Activated CD4-positive, CD25-positive, alpha-beta regulatory T cell (primary cell): ENCODE results near the gene TLR6.

Experiments used
- DNase-seq, 4 experiments: peaks; one replicate each; lab custom pipeline; 2025; lab: John Stamatoyannopoulos, UW

TLR6 gene, protein sequence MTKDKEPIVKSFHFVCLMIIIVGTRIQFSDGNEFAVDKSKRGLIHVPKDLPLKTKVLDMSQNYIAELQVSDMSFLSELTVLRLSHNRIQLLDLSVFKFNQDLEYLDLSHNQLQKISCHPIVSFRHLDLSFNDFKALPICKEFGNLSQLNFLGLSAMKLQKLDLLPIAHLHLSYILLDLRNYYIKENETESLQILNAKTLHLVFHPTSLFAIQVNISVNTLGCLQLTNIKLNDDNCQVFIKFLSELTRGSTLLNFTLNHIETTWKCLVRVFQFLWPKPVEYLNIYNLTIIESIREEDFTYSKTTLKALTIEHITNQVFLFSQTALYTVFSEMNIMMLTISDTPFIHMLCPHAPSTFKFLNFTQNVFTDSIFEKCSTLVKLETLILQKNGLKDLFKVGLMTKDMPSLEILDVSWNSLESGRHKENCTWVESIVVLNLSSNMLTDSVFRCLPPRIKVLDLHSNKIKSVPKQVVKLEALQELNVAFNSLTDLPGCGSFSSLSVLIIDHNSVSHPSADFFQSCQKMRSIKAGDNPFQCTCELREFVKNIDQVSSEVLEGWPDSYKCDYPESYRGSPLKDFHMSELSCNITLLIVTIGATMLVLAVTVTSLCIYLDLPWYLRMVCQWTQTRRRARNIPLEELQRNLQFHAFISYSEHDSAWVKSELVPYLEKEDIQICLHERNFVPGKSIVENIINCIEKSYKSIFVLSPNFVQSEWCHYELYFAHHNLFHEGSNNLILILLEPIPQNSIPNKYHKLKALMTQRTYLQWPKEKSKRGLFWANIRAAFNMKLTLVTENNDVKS

DNA sequence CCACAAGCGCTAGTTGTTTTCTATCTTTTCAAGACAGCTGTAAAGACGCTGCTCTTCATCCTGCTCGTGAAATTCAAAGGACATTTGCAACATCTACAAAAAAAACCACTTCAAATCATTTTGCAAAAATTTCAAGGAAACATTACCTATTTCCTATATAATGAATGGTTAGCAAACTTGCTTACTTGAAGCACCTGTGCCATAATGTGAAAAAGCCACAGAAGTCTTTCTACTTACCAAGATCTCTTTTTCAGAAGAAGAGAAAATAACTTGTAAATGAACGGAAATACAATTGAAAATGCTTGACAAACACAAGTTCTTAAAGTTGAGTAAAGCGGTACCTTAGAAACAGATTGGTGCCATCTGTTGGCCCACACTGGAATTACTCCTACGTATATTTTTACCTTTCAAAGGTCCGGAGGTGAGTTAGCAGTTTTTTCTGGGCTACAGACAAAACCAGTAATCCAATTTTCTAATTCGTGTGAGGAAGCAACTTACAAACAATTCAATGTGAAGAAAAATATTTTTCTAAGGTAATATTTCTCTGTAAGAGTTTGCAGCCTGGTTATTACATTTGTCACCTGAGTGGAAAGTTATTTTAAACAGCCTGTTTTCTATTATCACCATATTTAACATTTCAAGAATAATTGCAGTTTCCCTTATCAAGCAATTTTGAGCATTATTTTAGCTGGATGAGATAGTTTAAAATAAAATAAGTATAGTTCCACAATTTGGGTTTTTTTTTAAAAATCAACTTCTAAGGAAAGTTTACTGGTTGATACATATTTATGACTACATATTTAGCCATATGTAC, at the start of gene TLR6:
TLR6 (minus strand) TSS at position 294 of the 814 bp plus-strand sequence. CDS start 27,344 bp downstream, outside the sequence.
- DNase-seq: peak in 3 of 4 experiments; percentile 34 to 62 (median 34)

DNA sequence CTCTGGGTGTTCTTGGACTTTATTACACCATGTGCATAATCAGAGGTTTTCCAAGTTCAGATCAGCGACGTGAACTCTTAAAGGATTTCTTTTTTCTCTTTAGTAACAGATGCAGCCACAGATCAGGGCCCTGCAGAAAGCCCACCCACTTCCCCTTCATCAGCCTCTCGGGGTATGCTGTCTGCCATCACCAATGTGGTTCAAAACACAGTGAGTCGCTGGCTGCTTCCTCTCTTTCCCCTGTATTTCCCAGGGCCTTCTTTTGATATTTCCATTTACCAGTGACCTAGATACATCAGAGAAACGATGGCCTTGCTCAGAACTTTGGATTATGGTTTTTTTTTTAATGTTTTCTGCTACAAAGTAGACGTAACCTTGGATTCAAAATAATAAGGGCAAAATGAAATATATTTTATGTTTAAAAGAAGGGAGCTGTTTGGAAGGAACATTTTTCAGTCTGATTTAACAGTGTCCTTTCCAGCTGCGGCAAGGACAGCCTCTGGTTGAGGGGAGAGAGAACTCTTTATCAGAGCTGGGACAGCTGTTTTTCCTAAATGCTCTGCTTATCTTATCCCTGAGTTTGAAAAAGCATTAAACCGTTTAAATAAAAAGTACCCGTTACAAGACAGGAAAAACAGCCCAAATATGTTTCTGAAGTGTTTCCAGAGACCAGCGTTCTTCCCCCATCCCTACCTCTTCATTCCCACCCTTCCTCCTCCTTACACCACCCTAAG, 49.2 kb upstream of the TLR6 start:
- DNase-seq: no peak

DNA sequence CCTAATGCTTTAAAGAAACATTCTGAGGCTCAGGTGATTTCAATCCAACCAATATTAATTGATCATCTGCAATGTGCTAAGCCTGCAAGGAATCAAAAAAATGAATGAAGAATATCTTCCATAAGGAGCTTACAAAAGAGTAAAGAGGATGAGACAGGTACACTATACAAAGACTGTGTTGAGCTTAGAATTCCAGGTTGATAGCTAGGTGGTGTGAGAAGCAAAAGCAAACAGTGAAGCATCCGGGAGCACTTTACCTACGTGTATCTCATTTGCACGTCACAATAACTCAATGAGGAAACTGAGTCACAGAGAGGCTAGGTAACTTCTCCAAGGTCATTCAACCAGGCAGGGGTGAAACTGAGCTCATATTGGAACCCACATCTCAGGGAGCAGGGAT, 48.1 kb upstream of the TLR6 start:
- DNase-seq: no peak

DNA sequence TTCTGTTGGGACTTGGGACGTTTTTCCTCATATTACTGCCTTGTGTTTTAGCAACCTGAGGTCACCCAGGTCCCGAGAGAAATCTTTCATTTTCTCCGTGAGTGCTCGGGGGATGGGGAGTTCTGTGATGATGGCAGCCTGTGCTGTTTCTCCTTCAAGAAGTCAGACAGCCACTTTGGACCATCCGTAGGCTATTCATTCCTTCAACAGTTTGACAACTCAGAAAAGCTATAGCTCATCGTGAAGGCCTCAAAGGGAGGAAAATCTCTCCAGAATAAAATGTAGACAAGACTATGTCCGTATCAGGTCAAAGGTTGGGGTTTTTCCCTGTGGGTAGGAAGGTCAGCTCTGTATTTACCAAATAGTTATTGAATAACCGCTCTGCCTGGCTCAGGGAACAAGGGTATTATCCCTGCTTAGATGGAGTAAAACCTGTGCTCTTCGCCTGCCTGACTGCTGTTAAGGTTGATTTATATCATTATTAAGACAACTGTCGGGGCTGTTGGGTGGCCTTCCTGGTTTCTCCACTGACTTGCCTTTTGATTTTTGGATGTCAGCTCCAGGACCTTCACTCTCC, 47.6 kb upstream of the TLR6 start:
- DNase-seq: no peak

DNA sequence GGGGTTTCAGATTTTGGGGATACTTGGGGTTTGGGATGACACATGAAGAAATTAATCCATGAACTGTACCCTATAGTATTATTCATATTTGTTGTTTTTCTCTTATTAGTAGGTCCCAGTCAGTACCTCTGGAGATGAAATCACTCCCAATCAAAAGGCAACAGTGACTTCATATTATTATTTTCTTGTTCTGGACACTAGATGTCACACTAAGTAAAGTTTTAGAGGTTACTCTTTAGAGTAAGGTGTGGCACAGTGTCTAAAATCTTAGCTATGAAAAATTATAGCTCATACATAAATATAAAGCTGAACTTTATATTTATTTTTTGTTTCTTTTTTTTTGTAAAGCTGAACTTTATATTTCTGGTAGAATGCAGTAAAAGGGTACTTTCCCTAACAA, 46.1 kb upstream of the TLR6 start:
- no peak for DNase-seq

DNA sequence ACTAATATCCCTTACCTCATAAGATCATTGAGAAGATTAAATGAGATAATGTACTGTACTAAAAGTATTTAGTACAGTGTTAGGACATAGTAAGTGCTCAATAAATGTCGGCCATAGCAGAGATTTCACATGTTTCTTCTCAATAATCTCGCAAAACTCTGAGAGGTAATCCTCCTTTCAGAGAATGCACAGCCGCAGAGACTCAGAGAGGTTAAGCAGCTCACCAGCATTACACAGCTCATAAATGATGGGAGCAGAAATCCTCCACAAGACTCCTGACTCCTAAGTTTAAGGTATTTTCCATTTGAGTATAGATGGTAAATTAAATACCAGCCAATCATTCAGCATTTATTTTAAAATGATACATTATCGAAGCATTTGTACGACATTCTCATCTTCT, 45.6 kb upstream of the TLR6 start:
- DNase-seq: no peak

DNA sequence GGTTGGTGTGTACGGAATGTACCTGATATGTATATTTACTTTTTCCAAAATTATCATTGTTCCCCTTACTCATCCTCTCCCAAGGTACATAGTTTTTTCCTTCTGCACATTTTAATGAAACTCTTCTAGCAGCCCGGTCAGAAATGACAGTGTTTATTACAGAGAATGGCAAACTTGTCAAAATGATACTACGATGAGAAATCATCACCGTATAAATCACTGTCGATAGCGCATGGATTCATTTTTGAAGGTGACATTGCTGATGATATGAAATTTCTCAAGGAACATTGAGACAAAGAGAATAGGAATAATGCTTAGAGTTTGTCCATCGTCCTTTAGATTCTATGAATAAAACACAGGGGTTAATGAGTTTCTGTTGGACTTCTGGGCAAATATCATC, 41.6 kb upstream of the TLR6 start:
- DNase-seq: no peak

DNA sequence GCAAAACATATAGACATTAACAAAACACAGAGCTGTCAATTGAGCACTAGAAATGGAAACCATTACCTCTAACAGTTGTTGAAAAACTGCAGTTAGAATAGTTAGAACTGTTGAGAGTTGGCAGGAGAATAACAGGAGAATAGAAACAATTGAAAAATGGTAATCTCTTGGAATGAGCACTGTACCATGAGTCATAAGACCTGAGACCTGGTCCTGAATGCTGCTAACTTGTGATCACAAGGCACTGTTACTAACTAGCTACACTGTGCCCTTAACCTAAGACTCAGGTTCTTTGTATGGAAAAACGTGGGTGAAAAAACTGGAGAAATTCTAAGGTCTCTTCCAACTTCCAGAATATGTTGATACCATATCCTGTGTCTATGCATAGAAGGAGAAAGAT, 40.3 kb upstream of the TLR6 start:
- DNase-seq: no peak

DNA sequence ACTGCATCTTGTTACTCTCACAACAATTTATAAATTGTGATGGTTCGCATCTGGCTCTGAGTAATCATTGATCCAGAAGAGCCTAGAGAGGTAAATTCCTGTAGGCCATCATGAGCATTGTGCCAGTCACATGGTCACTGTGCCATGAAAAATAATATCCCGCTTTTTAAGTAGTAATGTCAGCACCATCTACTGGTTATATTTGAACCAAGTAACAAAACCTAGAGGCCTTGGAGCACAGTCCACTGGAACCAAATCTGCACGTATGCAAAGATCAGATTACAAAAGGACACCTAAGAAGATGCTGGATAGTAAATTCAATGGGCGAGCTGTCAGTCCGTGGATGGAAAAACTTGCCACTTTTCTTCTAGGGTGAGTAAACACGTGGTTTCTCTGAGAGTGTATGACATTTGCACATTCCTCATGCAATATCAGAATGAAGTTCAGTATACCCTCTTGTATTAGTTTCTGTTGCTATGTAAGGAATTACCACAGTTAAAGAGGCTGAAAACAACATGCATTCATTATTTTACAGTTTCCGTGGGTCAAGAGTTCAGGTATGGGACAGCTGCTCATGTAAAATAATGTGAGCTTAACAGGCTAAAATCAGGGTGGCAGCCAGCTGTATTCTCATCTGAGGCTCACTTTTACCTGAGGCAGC, 37.8 kb upstream of the TLR6 start:
- DNase-seq: no peak

DNA sequence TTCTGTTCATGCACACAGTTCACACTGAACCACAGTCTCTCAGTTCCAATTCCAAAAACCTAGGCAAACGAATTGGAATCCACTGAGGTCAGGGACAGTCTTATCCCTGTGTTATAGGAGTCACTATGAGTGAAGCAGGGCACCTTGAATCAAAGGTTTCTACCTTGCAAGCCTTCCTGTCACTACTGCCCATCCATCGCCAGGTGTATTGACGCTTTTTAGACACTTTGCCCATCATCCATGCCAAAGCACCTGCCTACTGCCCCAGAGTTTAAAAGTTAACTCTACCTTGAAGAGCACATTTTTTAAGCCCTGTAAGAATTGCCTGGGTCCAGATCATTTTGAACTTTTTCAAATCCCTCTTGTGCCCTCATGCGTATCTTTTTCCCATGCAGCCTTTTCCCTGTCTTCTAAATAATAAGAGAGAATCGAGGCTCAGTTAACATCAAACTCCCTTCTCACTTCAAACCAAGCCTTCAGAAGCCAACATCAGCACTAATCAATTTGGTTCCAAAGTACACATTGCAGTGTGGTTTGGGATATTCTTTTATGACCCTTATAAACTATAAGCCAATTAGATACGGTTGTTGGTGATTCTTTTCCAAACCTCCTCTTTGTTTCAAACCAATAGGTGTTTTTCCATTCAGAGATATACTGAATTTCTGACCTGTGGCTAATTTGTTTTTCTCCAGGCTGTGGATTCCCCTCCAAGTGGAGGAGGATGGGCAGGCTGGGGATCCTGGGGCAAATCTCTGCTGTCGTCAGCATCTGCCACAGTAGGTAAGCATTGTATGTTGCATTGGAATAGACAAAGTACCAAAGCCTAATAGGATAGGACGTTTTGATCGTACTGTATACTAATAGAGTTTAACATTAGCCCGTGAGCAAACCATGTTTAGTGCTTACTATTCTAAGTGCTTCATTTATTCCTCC, 34.7 kb upstream of the TLR6 start:
- no peak for DNase-seq

DNA sequence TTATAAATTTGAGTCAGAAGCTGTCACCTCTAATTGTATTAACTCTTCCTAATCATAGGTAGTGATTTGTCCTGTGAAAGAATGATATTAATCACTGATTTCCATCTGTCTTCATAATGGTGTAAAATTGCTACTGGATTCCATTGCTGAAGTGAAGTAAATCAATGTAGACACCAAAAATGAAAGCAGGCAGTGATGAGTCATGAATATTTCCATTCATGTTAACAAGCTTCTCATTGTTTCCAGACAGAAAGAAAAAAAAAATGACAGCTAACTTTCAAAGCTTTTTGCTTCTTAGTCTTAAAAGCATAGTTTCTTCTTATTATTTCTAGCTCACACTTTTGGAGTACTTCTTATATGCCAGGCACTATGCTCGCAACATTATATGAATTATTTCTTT, 32.5 kb upstream of the TLR6 start:
- no peak for DNase-seq

DNA sequence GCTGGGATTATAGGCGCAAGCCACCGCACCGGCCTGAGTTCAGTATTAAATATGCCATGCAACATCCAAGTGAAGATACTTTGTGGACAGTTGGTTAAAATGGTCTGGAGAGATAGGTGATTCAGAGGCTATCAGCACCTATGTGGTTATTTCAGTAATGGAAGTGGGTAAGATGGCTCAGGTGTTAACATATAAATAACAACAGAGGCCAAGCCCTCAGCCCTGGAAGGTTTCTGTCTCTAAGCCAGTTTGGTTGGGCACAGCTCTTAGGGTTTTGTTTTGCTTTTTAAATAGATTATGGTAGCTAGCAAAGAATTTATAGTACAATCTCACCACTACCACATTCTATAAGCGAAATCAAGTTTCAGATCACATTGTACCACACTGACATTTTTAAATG, 27.6 kb upstream of the TLR6 start:
- DNase-seq: no peak

DNA sequence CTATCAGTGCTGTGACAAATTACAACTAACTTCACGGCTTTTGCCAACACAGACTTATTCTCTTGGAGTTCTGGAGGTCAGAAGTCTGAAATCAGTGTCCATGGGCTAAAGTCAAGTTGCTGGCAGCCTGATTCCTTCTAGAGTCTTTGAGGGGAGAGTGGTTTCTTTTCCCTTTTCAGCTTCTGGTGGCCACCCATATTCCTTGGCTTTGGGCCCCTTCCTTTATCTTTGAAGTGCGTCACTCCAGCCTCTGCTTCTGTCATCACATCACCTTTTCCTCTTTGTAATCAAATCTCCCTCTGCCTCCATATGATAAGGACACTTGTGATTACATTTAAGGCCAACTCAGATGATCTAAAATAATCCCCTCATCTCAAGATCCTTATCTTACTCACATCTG, 20.0 kb upstream of the TLR6 start:
- DNase-seq: no peak

DNA sequence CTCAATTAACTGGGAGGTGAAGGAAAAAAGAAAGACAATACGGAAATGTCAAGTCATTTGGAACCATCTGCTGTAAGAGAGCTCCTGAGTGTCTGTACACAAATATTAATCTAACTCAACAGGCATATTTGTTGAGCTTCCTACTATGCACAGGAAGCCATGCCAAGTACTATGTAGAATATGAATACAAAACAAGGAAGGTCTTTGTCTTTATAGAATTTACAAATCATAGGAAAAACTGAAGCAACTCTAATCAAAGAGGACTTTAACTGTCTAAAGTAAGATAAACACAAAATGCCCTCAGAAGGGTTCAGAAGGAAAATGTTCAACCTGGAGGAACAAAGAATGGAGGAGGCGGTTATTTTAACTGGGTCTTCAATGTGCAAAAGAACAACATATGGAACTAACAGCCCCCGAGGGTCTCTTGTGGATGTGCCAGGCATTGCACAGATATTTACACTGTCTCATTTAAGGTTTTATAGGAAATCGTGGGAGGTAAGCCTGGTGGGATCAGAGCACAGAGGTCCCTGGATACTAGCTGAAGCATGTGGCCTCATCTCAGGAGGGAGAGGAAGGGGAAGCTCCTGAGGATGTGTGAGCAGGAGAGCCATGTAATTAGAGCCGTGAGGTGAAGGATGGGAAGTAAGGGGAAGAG, 16.8 kb upstream of the TLR6 start:
- DNase-seq: no peak

DNA sequence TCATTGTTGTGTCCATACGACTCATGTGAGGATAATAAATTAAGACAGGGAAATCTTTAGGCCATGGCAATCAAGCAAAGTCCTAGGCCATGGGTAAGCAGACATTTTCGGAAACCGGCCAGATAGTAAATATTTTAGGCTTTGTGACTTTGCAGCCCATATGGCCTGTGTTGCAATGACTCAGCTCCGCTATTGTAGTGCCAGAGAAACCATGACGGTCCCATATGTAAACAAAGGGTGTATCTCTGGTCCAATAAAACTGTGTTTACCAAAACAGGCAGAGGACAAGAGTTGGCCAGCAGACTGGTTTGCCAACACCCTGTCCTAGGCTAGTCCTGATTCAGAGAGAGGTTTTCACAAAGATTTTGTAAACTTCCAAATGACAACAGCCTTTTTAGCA, 16.0 kb upstream of the TLR6 start:
- no peak for DNase-seq

DNA sequence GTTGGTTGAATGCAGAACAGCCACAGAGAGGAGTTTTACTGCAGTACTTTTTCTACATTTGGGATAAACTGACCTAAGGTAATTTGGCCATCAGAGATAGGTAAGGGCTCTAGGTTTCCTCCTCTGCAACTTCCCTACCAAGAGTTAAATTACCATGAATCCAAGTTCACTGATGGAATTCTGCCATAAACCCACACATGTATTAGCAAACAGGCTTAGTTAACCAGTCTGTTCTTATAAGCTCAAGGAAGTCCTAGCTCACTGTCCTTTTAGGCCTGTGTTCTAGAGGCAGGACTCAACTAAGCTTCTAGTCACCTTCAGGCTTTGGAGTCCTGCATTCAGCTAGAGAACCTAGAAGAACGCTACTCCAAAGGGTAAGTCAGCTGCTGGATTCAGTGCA, 15.0 kb upstream of the TLR6 start:
- no peak for DNase-seq

DNA sequence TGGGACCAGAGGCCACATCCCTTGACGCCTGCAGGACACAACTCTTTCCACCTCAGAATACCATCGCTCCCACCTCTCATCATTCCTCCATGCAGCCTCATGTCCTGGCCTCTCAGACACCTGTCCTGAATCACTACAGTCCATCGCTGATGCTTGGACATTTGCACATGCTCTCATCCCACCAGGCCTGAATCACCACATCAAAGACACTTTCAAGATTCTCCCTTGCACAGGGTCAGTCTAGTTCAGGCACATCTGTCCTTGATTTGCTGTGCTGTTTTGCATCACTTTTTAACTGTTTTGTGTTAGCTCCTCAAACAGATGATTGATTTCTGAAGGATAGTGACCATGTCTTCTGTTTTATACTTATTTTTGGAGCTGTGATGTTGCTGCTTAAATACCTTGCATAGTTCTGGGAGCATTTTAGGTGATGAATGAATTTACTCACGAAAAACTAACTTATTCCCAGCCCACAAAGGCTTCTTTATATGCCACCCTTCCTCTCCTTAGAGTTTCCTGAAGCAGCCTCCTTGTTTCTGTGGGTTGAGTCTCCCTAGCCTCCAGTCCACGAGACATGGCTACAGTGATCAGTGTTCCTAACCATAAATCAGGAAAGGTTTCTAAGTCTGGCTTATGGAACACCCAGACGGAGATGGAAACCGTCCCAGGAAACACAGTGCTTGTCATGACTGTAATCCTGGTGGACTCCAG, 13.6 kb upstream of the TLR6 start:
- no peak for DNase-seq

DNA sequence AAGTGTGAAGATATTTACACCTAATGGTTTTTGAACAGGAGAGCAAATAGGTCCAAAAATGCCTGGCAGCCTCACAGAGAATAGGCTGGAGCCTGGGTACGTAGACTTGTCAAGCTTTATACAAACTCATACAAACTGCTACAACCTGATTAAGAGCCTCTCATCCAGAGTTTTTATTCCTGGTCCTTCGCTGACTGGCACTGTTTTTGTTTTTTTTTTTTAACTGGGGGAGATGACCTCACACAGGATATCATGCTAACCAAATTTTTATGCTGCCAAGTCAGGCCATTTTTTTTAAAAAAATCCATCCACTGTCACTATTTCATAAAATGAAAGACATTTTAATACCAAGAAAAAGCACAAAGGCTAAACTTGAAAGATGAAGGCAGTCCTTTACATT, 12.9 kb upstream of the TLR6 start:
- no peak for DNase-seq
